Inferior parietal cortex (tissue), 1 donor: ENCODE data around the gene MT1M.
"Not testable (repeated sequence)": the region's sequence is repeated elsewhere in the genome, so short reads cannot be mapped to it uniquely, and the experiment has no call there.

Experiments
- DNase-seq: peaks from one replicate; pipeline ENCODE4 v3.0.0-alpha.2; 2016; ENCODE audit errors: extremely low spot score

MT1M gene

GRCh38 chr16:56632156-56632847 is at the start of gene MT1M:
TSS of gene MT1M (plus strand) at chr16:56632659. CDS start at chr16:56632732, 73 bp downstream.
- no peak for DNase-seq

- DNase-seq, result not testable (repeated sequence)
Observed at GRCh38 chr16:56582911-56583310, 49.5 kb upstream of the MT1M start.

GRCh38 chr16:56583351-56584168 is 48.9 kb upstream of the MT1M start:
- DNase-seq, result no peak

GRCh38 chr16:56584276-56584675 is 48.2 kb upstream of the MT1M start:
- DNase-seq, result no peak

GRCh38 chr16:56588781-56589140 is 43.7 kb upstream of the MT1M start:
- no peak for DNase-seq

GRCh38 chr16:56589141-56590039 is 43.1 kb upstream of the MT1M start, which contains the start of gene MT3:
TSS of gene MT3 (plus strand) at chr16:56589528. CDS start at chr16:56589591, 63 bp downstream.
- DNase-seq, result peak; percentile 79

- no peak for DNase-seq
Observed at GRCh38 chr16:56591377-56592060, 40.9 kb upstream of the MT1M start.

- no peak for DNase-seq
Observed at GRCh38 chr16:56593573-56594291, 38.7 kb upstream of the MT1M start.

GRCh38 chr16:56594292-56594619 is 38.2 kb upstream of the MT1M start:
- no peak for DNase-seq

- peak; percentile 86 for DNase-seq
Observed at GRCh38 chr16:56600398-56600999, 32.0 kb upstream of the MT1M start.

GRCh38 chr16:56601325-56601724 is 31.1 kb upstream of the MT1M start:
- no peak for DNase-seq

GRCh38 chr16:56603589-56603988 is 28.9 kb upstream of the MT1M start:
- DNase-seq, result peak; percentile 57

- DNase-seq, result no peak
Observed at GRCh38 chr16:56604966-56605365, 27.5 kb upstream of the MT1M start.

GRCh38 chr16:56605475-56605874 is 27.0 kb upstream of the MT1M start:
- DNase-seq, result no peak

- DNase-seq, result no peak
Observed at GRCh38 chr16:56606071-56606475, 26.4 kb upstream of the MT1M start.

GRCh38 chr16:56606476-56607108 is 25.9 kb upstream of the MT1M start:
- DNase-seq, result peak; percentile 53

GRCh38 chr16:56607109-56607618 is 25.3 kb upstream of the MT1M start:
- DNase-seq, result no peak

- DNase-seq, result no peak
Observed at GRCh38 chr16:56607675-56608042, 24.8 kb upstream of the MT1M start.

- peak; percentile 84 for DNase-seq
Observed at GRCh38 chr16:56608043-56608875, 24.2 kb upstream of the MT1M start, which contains the start of gene MT2A. TSS of gene MT2A (plus strand) at chr16:56608584. CDS start at chr16:56608656, 72 bp downstream.
